Glomerular endothelial cell (primary cell): ENCODE results near the gene SPATA2. TPM values are rescaled to one million over a fixed set of nuclear protein-coding genes. Genes with fewer than 3 reads are reported as not detected.
"Not testable (repeated sequence)": the region's sequence is repeated elsewhere in the genome, so short reads cannot be mapped to it uniquely, and the experiment has no call there.

ENCODE experiments used
- DNase-seq: peaks from one replicate; pipeline ENCODE4 v3.0.0-alpha.2; 2011; ENCODE audit warnings: low read depth, low spot score; ENCODE audit errors: extremely low read depth
- total RNA-seq: library from RNA; depleted of rRNA; stranded (reverse); fragments of >200 nt; gene quantifications from 2 replicates; pipeline ENCODE4 v1.2.3, GENCODE V29; 2015

SPATA2 gene
- total RNA-seq, 1 donor from 2014 or later: 4.4 TPM

- no peak for DNase-seq
Observed at GRCh38 chr20:49906101-49906604, 9.2 kb downstream of the SPATA2 start.

- DNase-seq: no peak
Observed at GRCh38 chr20:49905415-49906091, 9.8 kb downstream of the SPATA2 start.

GRCh38 chr20:49904440-49905214 is 10.7 kb downstream of the SPATA2 start:
- no peak for DNase-seq

GRCh38 chr20:49901588-49901987 is 13.7 kb downstream of the SPATA2 start:
- no peak for DNase-seq

- DNase-seq: no peak
Observed at GRCh38 chr20:49899541-49900383, 15.6 kb downstream of the SPATA2 start.

- DNase-seq: no peak
Observed at GRCh38 chr20:49896204-49896603, 19.1 kb downstream of the SPATA2 start.

- DNase-seq: not testable (repeated sequence)
Observed at GRCh38 chr20:49895474-49896093, 19.7 kb downstream of the SPATA2 start.

GRCh38 chr20:49894073-49894470 is 21.3 kb downstream of the SPATA2 start:
- DNase-seq: no peak

- DNase-seq: no peak
Observed at GRCh38 chr20:49893242-49894072, 21.9 kb downstream of the SPATA2 start.

- DNase-seq: no peak
Observed at GRCh38 chr20:49892817-49893216, 22.5 kb downstream of the SPATA2 start.

GRCh38 chr20:49892260-49892659 is 23.1 kb downstream of the SPATA2 start:
- no peak for DNase-seq

- DNase-seq: no peak
Observed at GRCh38 chr20:49891476-49892110, 23.7 kb downstream of the SPATA2 start.

GRCh38 chr20:49890471-49891361 is 24.6 kb downstream of the SPATA2 start:
- no peak for DNase-seq

- DNase-seq: no peak
Observed at GRCh38 chr20:49889935-49890333, 25.4 kb downstream of the SPATA2 start.

- no peak for DNase-seq
Observed at GRCh38 chr20:49889001-49889934, 26.1 kb downstream of the SPATA2 start.

GRCh38 chr20:49888212-49889000 is 26.9 kb downstream of the SPATA2 start:
- DNase-seq: no peak
